ENCODE data around the gene MAN2A2. TPM values are rescaled to one million over a fixed set of nuclear protein-coding genes. Genes with fewer than 3 reads are reported as not detected.

MAN2A2 gene
- polyA plus RNA-seq, 3 donors: 6.6 to 318 (median 7.3) TPM

GRCh38 chr15:90869601-90870353 lies 33.3 kb upstream of the MAN2A2 start:
- Mint-ChIP-seq H3K36me3 (peaks cover 6 to 12% of the 10 kb centered on the region in 2 donors), H3K27me3 (ENCODE audit: low read depth in 3 of 3) (peaks cover 0 to 2% (median 0%) of the 10 kb centered on the region in 3 donors), H3K27ac (peak overlapping the region; percentile 91 to 96 (median 92)), H3K4me1 (peaks cover 69% of the 10 kb centered on the region), H3K9me3 (no peaks in the 10 kb centered on the region), H3K4me3 (peak overlapping the region; percentile 87 to 93)
- TF ChIP-seq, protein P1, sequence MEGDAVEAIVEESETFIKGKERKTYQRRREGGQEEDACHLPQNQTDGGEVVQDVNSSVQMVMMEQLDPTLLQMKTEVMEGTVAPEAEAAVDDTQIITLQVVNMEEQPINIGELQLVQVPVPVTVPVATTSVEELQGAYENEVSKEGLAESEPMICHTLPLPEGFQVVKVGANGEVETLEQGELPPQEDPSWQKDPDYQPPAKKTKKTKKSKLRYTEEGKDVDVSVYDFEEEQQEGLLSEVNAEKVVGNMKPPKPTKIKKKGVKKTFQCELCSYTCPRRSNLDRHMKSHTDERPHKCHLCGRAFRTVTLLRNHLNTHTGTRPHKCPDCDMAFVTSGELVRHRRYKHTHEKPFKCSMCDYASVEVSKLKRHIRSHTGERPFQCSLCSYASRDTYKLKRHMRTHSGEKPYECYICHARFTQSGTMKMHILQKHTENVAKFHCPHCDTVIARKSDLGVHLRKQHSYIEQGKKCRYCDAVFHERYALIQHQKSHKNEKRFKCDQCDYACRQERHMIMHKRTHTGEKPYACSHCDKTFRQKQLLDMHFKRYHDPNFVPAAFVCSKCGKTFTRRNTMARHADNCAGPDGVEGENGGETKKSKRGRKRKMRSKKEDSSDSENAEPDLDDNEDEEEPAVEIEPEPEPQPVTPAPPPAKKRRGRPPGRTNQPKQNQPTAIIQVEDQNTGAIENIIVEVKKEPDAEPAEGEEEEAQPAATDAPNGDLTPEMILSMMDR (IDR thresholded peaks at IDR 0.05): no peak
- Histone ChIP-seq H3K9ac (ENCODE audit: insufficient read depth, low read length, poor library complexity, severe bottlenecking) (peak overlapping the region; percentile 92), H4K20me1 (ENCODE audit: insufficient read depth, low read length) (peaks cover 28% of the 10 kb centered on the region), H3K9me3 (replicated peaks in 1 of 2; ENCODE audit: control insufficient read depth in 1 of 2, insufficient read depth in 1 of 2, low read length in 2 of 2) (no peaks in the 10 kb centered on the region), H3K27ac (ENCODE audit: low read depth in 1 of 2, low read length in 2 of 2) (peak overlapping the region; percentile 65 to 91), H3K27me3 (ENCODE audit: control insufficient read depth in 2 of 2, insufficient read depth in 2 of 2, low read length in 2 of 2) (no peaks in the 10 kb centered on the region), H3K4me2 (replicated peaks; ENCODE audit: extremely low read depth, low read length, poor library complexity, severe bottlenecking) (peak overlapping the region; percentile 96), H3K4me3 (replicated peaks in 1 of 3; ENCODE audit: low read depth in 2 of 3, low read length in 3 of 3) (peak overlapping the region in 1 of 3 experiments; percentile 86), H3K79me2 (ENCODE audit: insufficient read depth, low read length) (peaks cover 43% of the 10 kb centered on the region), H2AFZ (ENCODE audit: insufficient read depth, low read depth, low read length, poor library complexity, severe bottlenecking) (no peak overlapping the region), H3K4me1 (ENCODE audit: control insufficient read depth in 1 of 2, insufficient read depth in 2 of 2, low read length in 2 of 2) (peaks cover 58 to 84% of the 10 kb centered on the region in 2 donors), H3K36me3 (replicated peaks in 1 of 2; ENCODE audit: control insufficient read depth in 1 of 2, insufficient read depth in 2 of 2, low read length in 2 of 2) (no peaks in the 10 kb centered on the region)
- 0% methylated on average over 2 of the region's 9 CpGs for WGBS (ENCODE audit: insufficient coverage)
- DNase-seq: peak; percentile 78 to 97 (median 93)
- intact Hi-C loops (cut with micrococcal nuclease): loop anchor here (2.0 to 10.0 kb wide), 5 partner anchors 15 to 305 kb away; partner anchors contain the start of gene FES (in 1 of the 2)

- H3K4me1 ChIP-seq (ENCODE audit: control insufficient read depth in 1 of 2, insufficient read depth in 2 of 2, low read length in 2 of 2): peaks cover 56 to 81% of the 10 kb centered on the region in 2 donors
- WGBS (ENCODE audit: insufficient coverage): 33% methylated on average over 13 of the region's 19 CpGs
- Mint-ChIP-seq H3K4me3 (peak overlapping the region; percentile 87 to 93), H3K27ac (peak overlapping the region; percentile 91 to 96 (median 92)), H3K36me3 (peaks cover 12 to 18% of the 10 kb centered on the region in 2 donors), H3K9me3 (no peaks in the 10 kb centered on the region), H3K27me3 (ENCODE audit: low read depth in 3 of 3) (peaks cover 0 to 2% (median 2%) of the 10 kb centered on the region in 3 donors), H3K4me1 (peaks cover 71% of the 10 kb centered on the region)
- H3K27ac ChIP-seq (ENCODE audit: low read depth in 1 of 2, low read length in 2 of 2): peak overlapping the region; percentile 71 to 91
- H2AFZ ChIP-seq (ENCODE audit: insufficient read depth, low read depth, low read length, poor library complexity, severe bottlenecking): peak overlapping the region; percentile 72
- H3K9ac ChIP-seq (ENCODE audit: insufficient read depth, low read length, poor library complexity, severe bottlenecking): peak overlapping the region; percentile 92
- TF ChIP-seq, protein P1 (IDR thresholded peaks at IDR 0.05): no peak
- no peaks in the 10 kb centered on the region for H3K9me3 ChIP-seq (replicated peaks in 1 of 2; ENCODE audit: control insufficient read depth in 1 of 2, insufficient read depth in 1 of 2, low read length in 2 of 2)
- H3K36me3 ChIP-seq (replicated peaks in 1 of 2; ENCODE audit: control insufficient read depth in 1 of 2, insufficient read depth in 2 of 2, low read length in 2 of 2): peaks cover 2 to 4% of the 10 kb centered on the region in 2 donors
- H3K4me3 ChIP-seq (replicated peaks in 1 of 3; ENCODE audit: low read depth in 2 of 3, low read length in 3 of 3): peak overlapping the region; percentile 65 to 86 (median 72)
- H4K20me1 ChIP-seq (ENCODE audit: insufficient read depth, low read length): peaks cover 36% of the 10 kb centered on the region
- peak in 1 of 3 donors; percentile 11 for DNase-seq
- H3K27me3 ChIP-seq (ENCODE audit: control insufficient read depth in 2 of 2, insufficient read depth in 2 of 2, low read length in 2 of 2): no peaks in the 10 kb centered on the region
- H3K79me2 ChIP-seq (ENCODE audit: insufficient read depth, low read length): peaks cover 51% of the 10 kb centered on the region
- intact Hi-C loops (cut with micrococcal nuclease): loop anchor here (5.0 to 10.0 kb wide), 3 partner anchors 33 to 108 kb away; no protein-coding TSS in a partner anchor
- peak overlapping the region; percentile 96 for H3K4me2 ChIP-seq (replicated peaks; ENCODE audit: extremely low read depth, low read length, poor library complexity, severe bottlenecking)
Measured at GRCh38 chr15:90870354-90871138, 32.6 kb upstream of the MAN2A2 start.
